Measurements from ENCODE around the gene SIX1.

SIX1 gene

DNA sequence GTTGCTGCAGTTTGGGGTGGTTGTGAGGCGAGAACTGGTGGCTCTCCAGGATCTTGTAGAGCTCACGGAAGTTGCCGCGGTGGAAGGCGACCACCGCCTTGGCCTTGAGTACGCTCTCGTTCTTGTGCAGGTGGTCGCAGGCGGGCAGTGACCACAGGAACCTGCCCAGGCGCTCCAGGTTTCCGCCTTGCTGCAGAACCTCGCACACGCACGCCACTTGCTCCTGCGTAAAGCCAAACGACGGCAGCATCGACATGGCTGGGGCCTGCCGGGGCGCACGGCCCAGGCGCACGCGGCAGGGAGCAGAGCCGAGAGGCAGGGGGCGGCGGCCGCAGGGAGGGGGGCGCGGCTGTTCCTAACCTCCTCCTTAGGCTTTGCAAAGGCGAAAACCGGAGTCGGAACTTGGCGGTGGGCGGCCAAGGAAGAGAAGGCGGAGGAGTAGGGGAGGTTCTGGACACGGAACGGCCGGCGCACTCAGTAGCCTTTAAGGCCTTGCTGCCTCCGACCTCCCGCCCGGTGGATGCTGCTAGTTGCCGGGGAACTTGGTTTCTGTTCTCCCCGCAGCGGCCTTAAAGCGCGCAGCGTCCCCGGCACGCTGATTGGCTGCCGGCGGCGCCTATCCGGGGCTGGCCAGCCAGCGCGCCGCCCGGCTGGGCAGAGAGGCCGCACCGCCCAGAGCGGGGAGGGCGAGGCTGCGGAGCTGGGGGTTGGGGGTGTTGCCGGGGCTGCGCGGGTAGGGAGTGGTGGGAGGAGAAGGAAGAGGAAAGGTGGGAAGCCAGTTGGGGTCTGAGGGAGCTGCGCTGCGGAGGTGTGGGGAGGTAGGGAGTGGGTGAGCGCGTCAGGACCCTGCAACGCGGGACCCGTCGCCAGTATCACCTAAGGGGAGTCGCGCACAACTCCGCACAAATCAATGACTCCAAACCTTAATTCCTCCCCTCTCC lies at the start of gene SIX1:
TSS of gene SIX1 (minus strand) at position 544 of the 941 bp plus-strand sequence. CDS start at position 256, 288 bp downstream.
- no peak for FAIRE-seq
- peak; percentile 50 for DNase-seq (ENCODE audit: low spot score)

DNA sequence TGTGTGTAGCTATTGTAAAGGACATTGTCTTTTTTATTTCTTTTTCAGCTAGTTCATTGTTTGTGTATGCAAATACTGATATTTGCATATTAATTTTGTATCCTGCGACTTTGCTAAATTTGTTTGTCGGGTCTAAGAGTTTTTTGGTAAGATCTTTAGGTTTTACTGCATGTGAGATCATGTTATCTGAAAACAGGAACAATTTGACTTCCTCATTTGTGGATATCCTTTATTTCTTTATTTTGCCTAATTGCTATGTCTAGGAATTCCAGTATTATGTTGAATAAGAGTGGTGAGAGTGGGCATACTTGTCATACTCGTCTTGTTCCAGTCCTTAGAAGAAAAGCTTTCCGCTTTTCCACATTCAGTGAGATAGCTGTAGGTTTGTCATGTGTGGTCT lies 46.0 kb upstream of the SIX1 start:
- FAIRE-seq (no peak), DNase-seq (ENCODE audit: low spot score) (no peak)

DNA sequence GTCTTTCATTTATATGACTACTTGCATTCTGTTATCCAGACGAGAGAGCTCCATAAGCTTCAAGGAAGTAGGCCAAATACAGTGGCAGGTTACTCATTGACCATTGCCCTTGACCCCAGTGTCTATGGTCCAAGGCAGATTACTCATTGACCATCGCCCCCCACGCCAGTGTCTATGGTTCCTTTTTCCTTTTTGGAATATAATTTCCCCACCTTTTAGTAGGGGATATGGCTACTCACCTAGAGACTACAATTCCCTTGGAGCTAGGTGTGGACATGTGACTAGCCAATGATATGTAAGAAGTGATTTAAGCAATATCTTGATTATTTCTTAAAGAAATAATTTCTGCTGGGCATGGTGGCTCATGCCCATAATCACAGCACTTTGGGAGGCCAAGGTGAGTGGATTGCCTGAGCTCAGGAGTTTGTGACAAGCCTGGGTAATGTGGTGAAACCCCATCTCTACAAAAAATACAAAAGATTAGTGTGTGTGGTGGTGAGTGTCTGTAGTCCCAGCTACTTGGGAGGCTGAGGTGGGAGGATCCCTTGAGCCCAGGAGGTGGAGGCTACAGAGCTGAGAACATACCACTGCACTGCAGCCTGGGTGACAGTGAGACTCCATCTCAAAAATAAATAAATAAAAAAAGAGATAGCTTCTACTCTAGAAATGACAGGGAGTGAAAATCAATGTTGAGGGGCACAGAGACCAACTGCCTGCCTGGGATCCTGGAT lies 42.3 kb upstream of the SIX1 start:
- DNase-seq (ENCODE audit: low spot score), result no peak
- no peak for FAIRE-seq

DNA sequence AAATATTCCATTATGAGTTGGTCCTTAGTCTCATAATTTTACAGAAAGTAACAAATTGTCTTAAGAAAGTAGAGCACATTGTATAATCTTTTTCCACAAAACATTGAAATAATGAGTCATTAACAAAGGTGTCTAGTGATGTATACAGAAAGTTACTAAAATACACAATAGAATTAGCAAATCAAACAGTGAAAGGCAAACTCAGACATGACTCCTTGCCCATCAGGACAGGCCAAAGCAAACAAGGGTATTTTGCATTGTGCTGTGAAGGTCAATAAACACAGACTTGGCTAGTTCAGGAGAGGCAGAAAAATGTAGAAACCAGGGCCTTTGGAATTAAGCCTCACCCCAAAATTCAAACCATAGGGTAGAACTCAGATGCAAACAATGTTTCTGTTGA lies 37.6 kb upstream of the SIX1 start:
- DNase-seq (ENCODE audit: low spot score), result no peak
- no peak for FAIRE-seq

DNA sequence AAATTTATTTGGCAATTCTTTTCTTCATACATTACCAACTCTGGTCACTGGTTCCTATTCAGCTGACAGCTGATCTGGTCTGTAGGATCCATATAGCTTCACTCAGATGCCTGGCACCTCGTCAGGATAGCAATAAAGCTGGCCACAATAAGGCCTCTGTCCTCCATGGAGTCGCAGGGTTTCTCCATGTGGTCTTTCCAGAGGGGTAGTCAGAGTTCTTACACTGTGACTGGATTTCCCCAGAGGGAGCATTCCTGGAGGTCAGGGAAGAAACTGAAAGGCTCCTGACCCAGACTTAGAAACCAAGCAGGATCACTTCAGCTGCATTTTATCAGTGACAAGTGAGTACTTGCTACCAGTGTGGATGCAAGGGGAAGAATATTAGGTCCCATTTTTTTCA lies 34.9 kb upstream of the SIX1 start:
- no peak for DNase-seq (ENCODE audit: low spot score)

DNA sequence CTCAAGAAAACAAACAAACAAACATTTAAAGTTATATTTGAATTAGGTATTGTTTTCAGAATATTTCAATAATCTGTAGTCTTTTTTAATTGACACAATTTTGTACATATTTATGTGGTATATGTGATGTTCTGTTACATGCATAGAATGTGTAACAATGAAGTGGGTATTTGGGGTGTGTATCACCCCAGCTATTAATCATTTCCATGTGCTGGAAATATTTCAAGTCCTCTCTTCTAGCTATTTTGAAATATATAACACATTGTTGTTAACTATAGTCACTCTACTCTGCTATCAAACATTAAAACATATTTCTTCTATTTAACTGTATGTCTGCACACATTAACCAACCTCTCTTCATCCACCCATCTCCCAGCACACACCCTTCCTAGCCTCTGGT lies 32.0 kb upstream of the SIX1 start:
- DNase-seq (ENCODE audit: low spot score) (no peak), FAIRE-seq (no peak)

More for the DNA sequence above, 34.9 kb upstream of the SIX1 start:
- no peak for FAIRE-seq

DNA sequence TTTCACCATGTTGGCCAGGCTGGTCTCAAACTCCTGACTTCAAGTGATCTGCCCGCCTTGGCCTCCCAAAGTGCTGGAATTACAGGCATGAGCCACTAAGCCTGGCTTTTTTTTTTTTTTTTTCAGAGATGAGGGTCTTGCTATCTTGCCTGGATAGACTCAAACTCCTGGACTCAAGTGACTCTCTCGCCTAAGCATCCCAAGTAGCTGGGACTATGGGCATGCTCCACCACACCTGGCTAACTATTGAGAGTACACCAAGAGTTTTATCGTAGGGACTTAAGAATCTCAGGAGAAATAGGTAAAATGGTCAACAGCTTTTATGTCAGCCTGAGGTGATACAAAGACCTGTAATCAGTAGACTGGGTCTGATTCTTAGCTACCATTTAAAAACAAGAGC lies 31.2 kb upstream of the SIX1 start:
- no peak for FAIRE-seq
- no peak for DNase-seq (ENCODE audit: low spot score)

DNA sequence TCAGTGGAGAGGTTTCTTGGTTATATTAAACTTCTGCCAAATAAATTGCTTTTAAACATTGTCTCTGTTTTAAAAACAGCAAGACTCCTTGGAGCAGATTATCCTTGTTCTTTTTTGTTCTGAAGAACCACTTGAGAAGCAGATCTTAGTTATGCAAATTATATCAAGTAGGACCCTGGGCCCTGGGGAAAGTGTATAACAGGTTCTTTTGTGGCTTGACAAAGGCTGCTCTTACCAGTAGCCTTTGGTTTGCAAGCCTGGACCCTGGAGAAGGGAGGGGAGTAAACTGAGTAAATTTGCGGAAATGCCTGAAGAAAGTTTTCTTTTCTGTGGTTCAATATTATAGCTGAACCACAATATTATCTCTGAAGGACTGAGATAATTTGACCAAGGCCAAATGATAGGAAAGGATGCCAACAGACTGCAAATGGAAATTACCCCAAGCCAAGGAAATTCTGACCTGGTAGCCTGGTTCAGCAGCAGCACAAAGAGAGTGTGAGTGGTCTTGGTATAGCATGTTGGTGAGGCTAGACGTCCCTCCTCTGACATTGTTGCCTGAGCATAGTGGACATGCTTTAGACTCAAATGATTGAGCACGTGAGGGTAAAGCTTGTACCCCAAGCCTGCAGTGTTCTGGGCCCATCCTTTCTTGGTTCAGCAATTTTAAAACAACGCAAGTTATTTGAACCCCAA lies 30.4 kb upstream of the SIX1 start:
- no peak for FAIRE-seq
- no peak for DNase-seq (ENCODE audit: low spot score)

DNA sequence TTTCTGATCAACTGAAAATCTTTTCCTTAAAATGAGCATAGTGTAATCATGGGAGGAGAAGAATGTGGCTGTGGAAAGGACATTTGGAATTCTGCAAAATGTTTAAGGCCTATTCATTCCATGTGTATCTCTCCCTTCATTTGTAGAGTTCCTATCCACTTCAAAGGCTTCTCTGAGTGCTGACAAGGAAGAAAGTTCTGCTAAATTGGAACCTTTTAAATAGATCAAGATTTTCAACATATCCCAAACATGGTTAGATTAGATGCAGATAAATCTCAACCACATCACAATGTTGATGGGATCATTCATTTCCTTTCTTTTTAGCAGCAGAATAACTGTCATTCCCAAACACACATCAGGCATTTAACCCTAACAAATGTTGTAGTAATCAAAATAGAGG lies 28.4 kb upstream of the SIX1 start:
- FAIRE-seq, result no peak
- no peak for DNase-seq (ENCODE audit: low spot score)

DNA sequence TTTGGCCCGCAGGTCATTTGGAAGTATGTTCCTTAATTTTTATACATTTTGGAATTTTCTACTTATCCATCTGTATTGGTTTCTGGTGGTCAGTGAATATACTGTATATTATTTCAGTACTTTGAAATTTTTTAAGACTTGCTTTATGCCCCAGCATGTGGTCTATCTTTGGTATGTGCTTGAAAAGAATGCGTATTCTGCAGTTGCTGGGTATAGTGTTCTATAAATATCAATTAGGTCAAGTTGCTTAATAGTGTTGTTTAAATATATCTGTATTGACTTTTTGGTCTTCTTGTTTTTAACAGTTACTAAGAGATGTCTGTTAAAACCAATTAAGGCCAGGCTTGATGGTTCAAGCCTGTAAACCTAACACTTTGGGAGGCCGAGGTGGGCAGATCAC lies 21.7 kb upstream of the SIX1 start:
- DNase-seq (ENCODE audit: low spot score), result no peak
- FAIRE-seq, result no peak

DNA sequence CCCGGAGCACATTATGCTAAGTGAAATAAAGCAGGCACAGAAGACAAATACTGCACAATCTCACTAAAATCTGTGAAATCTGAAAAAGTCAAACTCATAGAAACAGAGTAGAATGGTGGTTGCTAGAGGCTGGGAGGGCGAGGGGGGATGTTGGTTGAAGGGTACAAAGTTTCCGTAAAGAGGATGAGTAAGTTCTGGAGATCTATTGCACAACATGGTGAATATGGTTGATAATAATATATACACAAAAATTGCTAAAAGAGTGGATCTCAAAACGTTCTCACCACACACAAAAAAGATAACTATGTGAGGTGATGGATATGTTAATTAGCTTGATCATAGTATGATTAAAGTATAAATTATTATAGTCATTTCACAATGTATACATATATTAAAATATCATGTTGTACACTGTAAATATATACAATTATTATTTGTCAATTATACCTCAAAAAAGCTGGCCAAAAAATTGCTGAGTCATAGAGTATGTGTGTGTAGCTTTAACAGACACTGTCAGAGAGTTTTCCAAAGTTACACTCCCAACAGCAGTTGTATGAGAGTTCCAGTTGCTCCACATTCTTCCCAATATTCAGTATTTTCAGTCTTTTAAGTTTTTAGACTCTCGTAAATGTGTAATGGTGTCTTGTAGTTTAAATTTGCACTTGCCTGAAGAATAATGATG lies 19.3 kb upstream of the SIX1 start:
- FAIRE-seq, result no peak
- DNase-seq (ENCODE audit: low spot score), result no peak

DNA sequence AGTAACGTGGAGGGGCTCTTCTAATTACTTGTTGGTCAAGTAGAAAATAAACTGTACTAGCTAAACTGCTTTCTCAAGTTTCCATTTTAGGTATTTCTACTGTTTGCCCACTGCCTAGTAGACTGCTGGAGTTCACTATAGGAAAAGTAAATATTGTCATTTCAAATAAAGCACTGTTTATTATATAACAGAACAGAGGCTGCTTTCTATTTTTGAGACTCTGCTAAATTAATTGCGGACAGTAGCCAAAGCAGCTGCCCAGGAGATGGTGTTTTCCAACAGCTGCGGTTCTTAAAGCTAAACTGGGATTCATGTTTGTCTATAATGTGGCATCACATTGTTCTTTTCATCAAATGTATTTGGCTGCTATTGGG lies 15.9 kb upstream of the SIX1 start:
- FAIRE-seq (no peak), DNase-seq (ENCODE audit: low spot score) (no peak)

DNA sequence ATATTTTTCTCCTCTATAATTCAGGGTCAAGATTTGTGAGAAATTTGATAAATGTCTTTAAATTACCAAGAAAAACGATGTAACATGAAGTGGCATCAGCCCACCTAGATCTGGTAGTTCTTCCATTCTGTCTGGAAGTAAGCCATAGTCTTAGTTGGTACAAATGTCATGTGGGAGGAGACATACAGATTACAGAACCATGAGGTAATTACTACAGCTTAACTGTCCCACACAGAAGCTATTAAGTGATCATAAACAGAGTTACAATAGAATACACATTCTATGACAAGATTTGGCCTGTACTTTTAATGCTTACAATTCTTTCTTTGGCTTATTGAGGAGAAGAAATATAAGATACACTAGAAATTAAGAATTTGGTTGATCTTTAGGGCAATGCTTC lies 13.7 kb upstream of the SIX1 start:
- FAIRE-seq (no peak), DNase-seq (ENCODE audit: low spot score) (no peak)

DNA sequence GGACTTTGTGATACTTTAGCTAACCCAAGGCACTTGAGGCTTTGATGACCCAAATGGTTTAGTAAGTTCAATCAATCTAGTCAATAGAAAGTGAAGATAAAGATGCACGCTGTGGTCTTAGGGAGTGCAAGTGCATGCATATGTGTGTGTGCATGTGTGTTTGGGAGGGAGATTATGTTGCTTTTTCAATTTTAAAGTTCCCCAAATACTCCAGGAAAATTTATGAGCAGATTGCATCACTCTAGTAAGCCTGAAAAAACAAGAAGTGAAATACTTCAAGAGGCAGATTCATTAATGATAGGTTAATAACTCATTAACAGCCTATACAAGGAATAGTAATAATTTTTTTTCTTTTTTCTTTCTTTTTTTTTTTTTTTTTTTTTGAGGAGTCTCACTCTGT lies 12.4 kb upstream of the SIX1 start:
- DNase-seq (ENCODE audit: low spot score), result no peak
- FAIRE-seq, result no peak

DNA sequence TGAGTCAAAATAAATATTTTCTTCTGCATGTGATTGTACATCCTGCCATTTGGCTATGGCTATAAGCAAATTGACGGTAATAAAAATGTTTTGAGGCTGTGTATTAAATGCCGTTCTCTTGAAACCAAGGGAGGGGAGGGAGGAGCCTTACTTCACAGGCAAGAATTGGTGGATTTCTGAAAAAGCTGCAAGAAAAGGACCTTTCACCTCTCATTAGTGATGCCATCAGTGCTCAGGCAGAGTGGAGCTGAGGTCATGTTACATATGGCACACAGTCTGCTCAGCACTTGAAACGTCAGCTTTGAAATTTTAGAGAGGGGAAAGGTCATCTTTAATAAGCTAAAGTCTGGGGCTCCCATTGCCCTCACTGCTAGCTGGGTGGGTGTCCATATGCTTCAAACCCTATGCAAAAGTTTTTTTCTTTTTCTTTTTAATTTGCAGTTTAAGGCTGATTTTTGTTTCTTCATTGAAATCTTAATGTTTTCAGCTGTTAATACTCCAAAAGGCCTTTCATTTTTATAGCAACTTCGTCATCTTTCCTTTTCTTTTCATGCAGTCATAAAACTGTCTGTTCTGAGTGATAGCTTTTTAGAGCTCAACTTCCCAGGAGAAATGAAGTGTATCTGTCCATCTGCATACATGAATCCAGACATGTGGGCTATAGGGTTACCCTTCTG lies 9.8 kb upstream of the SIX1 start:
- FAIRE-seq (no peak), DNase-seq (ENCODE audit: low spot score) (no peak)

DNA sequence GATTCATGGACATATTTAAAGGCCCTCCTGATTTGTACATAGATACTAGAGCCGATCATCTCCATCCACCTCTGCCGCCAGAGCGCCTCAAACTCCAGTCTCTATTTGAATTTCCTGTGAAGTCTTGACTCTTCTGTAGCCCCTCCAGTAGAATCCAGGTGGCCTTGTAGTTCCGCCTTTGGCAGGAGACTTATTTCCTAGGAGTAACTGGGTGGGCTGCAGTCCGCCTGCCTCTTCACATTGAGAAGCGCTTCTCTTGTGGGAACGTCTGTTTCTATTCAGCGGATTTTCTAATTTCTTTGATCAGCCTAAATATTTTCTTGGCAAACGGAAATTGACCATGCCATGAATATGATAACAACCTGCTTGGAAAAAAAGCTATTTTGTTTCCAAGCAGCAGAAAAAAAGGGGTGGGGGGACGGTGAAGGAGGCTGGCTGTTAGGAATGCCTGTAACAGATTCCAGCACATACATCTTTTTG lies 9.0 kb upstream of the SIX1 start:
- FAIRE-seq (no peak), DNase-seq (ENCODE audit: low spot score) (no peak)

DNA sequence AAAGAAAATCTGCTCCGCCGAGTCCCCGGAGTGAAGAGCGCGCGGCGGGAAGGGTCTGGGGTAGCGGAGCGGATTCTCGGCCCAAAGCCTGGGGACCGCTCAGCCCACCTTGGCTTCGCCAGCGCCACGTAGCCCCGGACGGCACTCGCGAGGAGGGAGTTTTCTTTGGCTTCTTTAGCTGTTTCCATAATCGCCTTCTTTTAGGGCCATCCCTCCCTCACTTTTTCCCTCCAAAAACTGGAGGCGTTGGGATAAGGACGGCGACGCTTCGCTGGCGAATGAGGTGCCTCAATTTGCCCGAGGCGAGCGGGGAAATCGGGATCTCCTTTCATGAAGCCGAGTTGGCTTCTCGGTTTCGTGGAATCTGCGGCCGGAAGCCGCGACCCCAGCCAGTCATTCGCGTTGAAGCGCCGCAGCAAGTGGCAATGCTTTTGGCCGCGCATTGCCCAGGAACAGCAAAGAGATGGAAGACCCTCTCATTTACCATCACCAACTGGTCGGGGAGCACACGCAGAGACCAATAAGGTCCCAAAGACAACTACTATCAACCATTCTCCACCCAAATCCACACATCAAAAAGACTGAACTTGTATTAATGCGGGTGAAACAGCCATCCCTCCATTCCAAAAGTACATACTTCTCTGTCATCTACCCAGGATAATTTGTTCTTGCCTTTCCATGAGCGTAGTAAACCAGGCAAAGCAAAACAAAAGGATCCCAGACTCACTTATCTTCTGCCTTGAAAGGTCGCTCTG lies 8.4 kb upstream of the SIX1 start:
- no peak for DNase-seq (ENCODE audit: low spot score)
- no peak for FAIRE-seq

DNA sequence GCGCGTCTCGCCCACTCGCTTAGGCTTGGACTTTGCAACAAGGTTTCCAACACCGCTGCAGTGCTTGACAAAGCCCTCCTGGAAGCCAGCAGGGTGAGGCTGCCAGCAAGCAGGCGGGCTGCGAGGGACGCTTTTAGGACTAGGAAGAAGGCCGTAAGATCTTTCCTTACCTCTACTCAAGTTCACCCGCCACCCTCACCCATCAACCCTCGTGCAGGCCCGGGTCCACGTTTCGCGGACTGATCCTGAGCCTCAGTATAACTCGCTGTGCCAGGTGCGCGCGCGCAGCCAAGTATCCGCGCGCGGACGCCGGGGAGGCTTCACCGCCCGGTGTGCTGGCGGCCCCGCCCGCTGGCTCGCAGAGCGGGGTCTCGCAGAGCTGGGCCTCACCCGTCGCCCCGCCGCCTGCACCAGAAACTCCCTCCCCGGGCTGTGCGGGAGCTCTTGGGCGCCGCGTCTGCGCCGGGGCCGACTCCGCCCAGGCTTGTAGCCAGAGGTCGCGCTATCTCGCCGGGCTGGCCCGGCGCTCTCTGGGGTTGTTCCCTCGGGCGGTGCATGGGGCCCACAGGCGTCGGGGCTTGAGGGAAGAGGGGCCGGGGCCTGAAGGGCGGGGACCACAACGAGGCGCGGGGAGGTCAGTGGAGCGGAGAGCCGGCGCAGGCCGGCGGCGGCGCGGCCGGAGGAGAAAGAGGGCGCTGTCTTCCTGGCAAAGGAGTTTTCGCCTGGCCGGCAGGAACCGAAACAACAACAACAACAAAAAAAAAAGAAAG lies 7.6 kb upstream of the SIX1 start:
- FAIRE-seq (no peak), DNase-seq (ENCODE audit: low spot score) (no peak)

Data from RCC 7860 (cell line).